ENCODE results near the gene ZNF850. TPM values are rescaled to one million over a fixed set of nuclear protein-coding genes. Genes with fewer than 3 reads are reported as not detected.
"Not testable (repeated sequence)": the region's sequence is repeated elsewhere in the genome, so short reads cannot be mapped to it uniquely, and the experiment has no call there.

The ZNF850 gene
- total RNA-seq, 2 experiments from 2014 or later: 5.0 to 6.0 TPM

- CTCF ChIA-PET, H3K4me3 Mint-ChIP-seq: not testable (repeated sequence)
- H3K9me3 Mint-ChIP-seq: peaks cover 69% of the 10 kb centered on the region
Measured at GRCh38 chr19:36749613-36750012, 23.0 kb downstream of the ZNF850 start.

GRCh38 chr19:36748431-36749275 is 24.0 kb downstream of the ZNF850 start:
- no peaks in the 10 kb centered on the region for H3K27me3 Mint-ChIP-seq
- no peak overlapping the region for H3K4me3 Mint-ChIP-seq
- ChIA-PET CTCF (no interaction called here), POLR2A (no interaction called here)
- DNase-seq: no peak
- H3K27ac Mint-ChIP-seq: no peak overlapping the region
- H3K9me3 Mint-ChIP-seq: peaks cover 68% of the 10 kb centered on the region
- peaks cover 77% of the 10 kb centered on the region for H3K36me3 Mint-ChIP-seq (ENCODE audit: low read depth)
- H3K4me1 Mint-ChIP-seq: no peaks in the 10 kb centered on the region

More at GRCh38 chr19:36749613-36750012, 23.0 kb downstream of the ZNF850 start:
- POLR2A ChIA-PET, H3K4me1 Mint-ChIP-seq, H3K27me3 Mint-ChIP-seq, DNase-seq, H3K27ac Mint-ChIP-seq: not testable (repeated sequence)
- H3K36me3 Mint-ChIP-seq (ENCODE audit: low read depth): peaks cover 85% of the 10 kb centered on the region

GRCh38 chr19:36747750-36748149 is 24.9 kb downstream of the ZNF850 start:
- H3K4me1 Mint-ChIP-seq: no peaks in the 10 kb centered on the region
- ChIA-PET POLR2A (no interaction called here), CTCF (no interaction called here)
- peaks cover 72% of the 10 kb centered on the region for H3K36me3 Mint-ChIP-seq (ENCODE audit: low read depth)
- no peak overlapping the region for H3K27ac Mint-ChIP-seq
- no peaks in the 10 kb centered on the region for H3K27me3 Mint-ChIP-seq
- no peak overlapping the region for H3K4me3 Mint-ChIP-seq
- no peak for DNase-seq
- H3K9me3 Mint-ChIP-seq: peaks cover 69% of the 10 kb centered on the region

DNA sequence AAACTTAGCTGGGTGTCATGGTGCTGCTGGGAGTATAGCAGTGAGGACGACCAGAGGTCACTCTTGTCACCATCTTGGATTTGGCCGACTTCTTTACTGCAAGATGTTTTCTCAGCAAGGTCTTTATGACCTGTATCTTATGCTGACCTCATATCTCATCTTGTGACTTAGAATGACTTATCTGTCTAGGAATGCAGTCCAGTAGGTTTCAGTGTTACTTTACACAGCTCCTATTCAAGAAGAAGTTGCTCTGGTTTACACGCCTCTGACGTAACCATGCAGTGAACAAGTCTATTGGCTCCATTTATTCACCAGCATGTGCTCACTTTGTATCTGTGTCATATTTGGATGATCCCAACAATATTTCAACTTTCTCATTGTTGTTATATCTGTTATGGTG is 26.7 kb downstream of the ZNF850 start:
- Mint-ChIP-seq H3K27ac (no peak overlapping the region), H3K4me3 (no peak overlapping the region), H3K4me1 (no peaks in the 10 kb centered on the region), H3K36me3 (ENCODE audit: low read depth) (peaks cover 59% of the 10 kb centered on the region), H3K9me3 (peaks cover 65% of the 10 kb centered on the region), H3K27me3 (no peaks in the 10 kb centered on the region)
- DNase-seq: no peak
- CTCF ChIA-PET: no interaction called here
- POLR2A ChIA-PET: no interaction called here

GRCh38 chr19:36736166-36736565 is 36.4 kb downstream of the ZNF850 start:
- DNase-seq, H3K27me3 Mint-ChIP-seq, H3K4me1 Mint-ChIP-seq, H3K27ac Mint-ChIP-seq, H3K4me3 Mint-ChIP-seq, CTCF ChIA-PET, POLR2A ChIA-PET: not testable (repeated sequence)
- peaks cover 32% of the 10 kb centered on the region for H3K36me3 Mint-ChIP-seq (ENCODE audit: low read depth)
- H3K9me3 Mint-ChIP-seq: peaks cover 73% of the 10 kb centered on the region

- H3K27me3 Mint-ChIP-seq: no peaks in the 10 kb centered on the region
- H3K4me3 Mint-ChIP-seq: no peak overlapping the region
- H3K27ac Mint-ChIP-seq: no peak overlapping the region
- H3K4me1 Mint-ChIP-seq: no peaks in the 10 kb centered on the region
- H3K9me3 Mint-ChIP-seq: peaks cover 49% of the 10 kb centered on the region
- POLR2A ChIA-PET: no interaction called here
- CTCF ChIA-PET: no interaction called here
- no peak for DNase-seq
- peaks cover 64% of the 10 kb centered on the region for H3K36me3 Mint-ChIP-seq (ENCODE audit: low read depth)
Measured at GRCh38 chr19:36719687-36720556, 52.7 kb downstream of the ZNF850 start.

GRCh38 chr19:36709423-36709822 is 63.2 kb downstream of the ZNF850 start:
- Mint-ChIP-seq H3K4me1 (no peaks in the 10 kb centered on the region), H3K27ac (no peak overlapping the region), H3K9me3 (peaks cover 65% of the 10 kb centered on the region), H3K36me3 (ENCODE audit: low read depth) (peaks cover 95% of the 10 kb centered on the region), H3K27me3 (no peaks in the 10 kb centered on the region), H3K4me3 (no peak overlapping the region)
- DNase-seq: no peak
- POLR2A ChIA-PET: no interaction called here
- CTCF ChIA-PET: no interaction called here

- H3K27ac Mint-ChIP-seq: no peak overlapping the region
- no peaks in the 10 kb centered on the region for H3K27me3 Mint-ChIP-seq
- peaks cover 87% of the 10 kb centered on the region for H3K36me3 Mint-ChIP-seq (ENCODE audit: low read depth)
- POLR2A ChIA-PET: no interaction called here
- DNase-seq: no peak
- CTCF ChIA-PET: no interaction called here
- no peak overlapping the region for H3K4me3 Mint-ChIP-seq
- peaks cover 60% of the 10 kb centered on the region for H3K9me3 Mint-ChIP-seq
- no peaks in the 10 kb centered on the region for H3K4me1 Mint-ChIP-seq
Measured at GRCh38 chr19:36707134-36707533, 65.5 kb downstream of the ZNF850 start.

DNA sequence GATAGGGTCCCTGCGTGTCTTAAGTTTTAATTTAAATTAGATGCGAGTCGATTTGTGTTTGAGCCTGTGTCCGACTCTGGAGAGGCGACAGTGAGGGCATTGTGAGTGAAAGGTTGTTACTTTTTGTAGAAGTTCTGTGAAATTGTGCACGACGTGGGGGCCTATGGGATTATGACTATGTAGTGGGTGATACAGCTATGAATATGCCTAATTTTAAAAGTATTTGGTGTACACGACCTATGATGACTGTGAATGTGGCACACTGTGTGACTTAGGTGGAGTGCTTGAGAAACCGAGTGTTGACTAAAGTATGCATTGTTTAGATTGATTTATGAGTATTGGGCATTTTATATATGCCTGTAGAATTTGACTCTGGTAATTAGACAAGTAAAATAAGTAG is 84.5 kb downstream of the ZNF850 start:
- Mint-ChIP-seq H3K4me1 (peaks cover 34% of the 10 kb centered on the region), H3K9me3 (peaks cover 35% of the 10 kb centered on the region), H3K27me3 (no peaks in the 10 kb centered on the region), H3K4me3 (peak overlapping the region; percentile 97), H3K27ac (peak overlapping the region; percentile 87), H3K36me3 (ENCODE audit: low read depth) (peaks cover 76% of the 10 kb centered on the region)
- DNase-seq: no peak
- POLR2A ChIA-PET: interaction anchor here (1.0 to 3.0 kb wide), 4 partner anchors 21 to 907 kb away, joined by 5 to 12 read pairs (median 6); partner anchors contain the start of genes ZNF345, ZNF382, ZNF461 and ZNF540
- CTCF ChIA-PET: no interaction called here

- CTCF ChIA-PET: no interaction called here
- POLR2A ChIA-PET: interaction anchor here (0.9 to 3.0 kb wide), 7 partner anchors 20 to 907 kb away, joined by 3 to 12 read pairs (median 5); partner anchors contain the start of genes ZNF345, ZNF382, ZNF461 and ZNF540
- DNase-seq: peak; percentile 98
- Mint-ChIP-seq H3K27ac (peak within 1 kb of the TSS; percentile 87), H3K27me3 (no peaks in the 10 kb centered on the region), H3K4me3 (peak within 1 kb of the TSS; percentile 97), H3K9me3 (peaks cover 36% of the 10 kb centered on the region), H3K36me3 (ENCODE audit: low read depth) (peaks cover 73% of the 10 kb centered on the region), H3K4me1 (peaks cover 34% of the 10 kb centered on the region)
Measured at GRCh38 chr19:36687214-36688056, 85.2 kb downstream of the ZNF850 start, which contains the start of gene ZNF567. Gene ZNF567, plus strand, starts transcription at chr19:36687612. Its CDS starts 7,256 bp downstream, at chr19:36694868.

- ChIA-PET CTCF (no interaction called here), POLR2A (interaction anchor here (0.9 to 3.0 kb wide), 7 partner anchors 20 to 908 kb away, joined by 3 to 12 read pairs (median 4); partner anchors contain the start of genes ZNF382, ZNF461, ZNF529 and ZNF540)
- no peak for DNase-seq
- peaks cover 73% of the 10 kb centered on the region for H3K36me3 Mint-ChIP-seq (ENCODE audit: low read depth)
- peak overlapping the region; percentile 97 for H3K4me3 Mint-ChIP-seq
- H3K9me3 Mint-ChIP-seq: peaks cover 31% of the 10 kb centered on the region
- peaks cover 34% of the 10 kb centered on the region for H3K4me1 Mint-ChIP-seq
- no peaks in the 10 kb centered on the region for H3K27me3 Mint-ChIP-seq
- H3K27ac Mint-ChIP-seq: peak overlapping the region; percentile 87
Measured at GRCh38 chr19:36686365-36687213, 86.0 kb downstream of the ZNF850 start.

- ChIA-PET POLR2A (interaction anchor here (1.0 to 3.0 kb wide), 3 partner anchors 19 to 113 kb away, joined by 3 to 12 read pairs (median 7); partner anchors contain the start of genes ZNF382, ZNF461 and ZNF529), CTCF (no interaction called here)
- peaks cover 71% of the 10 kb centered on the region for H3K36me3 Mint-ChIP-seq (ENCODE audit: low read depth)
Measured at GRCh38 chr19:36685835-36686234, 86.8 kb downstream of the ZNF850 start.

More at GRCh38 chr19:36685835-36686234, 86.8 kb downstream of the ZNF850 start:
- peaks cover 34% of the 10 kb centered on the region for H3K4me1 Mint-ChIP-seq
- peaks cover 30% of the 10 kb centered on the region for H3K9me3 Mint-ChIP-seq
- H3K27me3 Mint-ChIP-seq: no peaks in the 10 kb centered on the region
- no peak for DNase-seq
- no peak overlapping the region for H3K27ac Mint-ChIP-seq
- H3K4me3 Mint-ChIP-seq: peak overlapping the region; percentile 97
